Measurements from ENCODE around the gene ADAMTS19.

DNA sequence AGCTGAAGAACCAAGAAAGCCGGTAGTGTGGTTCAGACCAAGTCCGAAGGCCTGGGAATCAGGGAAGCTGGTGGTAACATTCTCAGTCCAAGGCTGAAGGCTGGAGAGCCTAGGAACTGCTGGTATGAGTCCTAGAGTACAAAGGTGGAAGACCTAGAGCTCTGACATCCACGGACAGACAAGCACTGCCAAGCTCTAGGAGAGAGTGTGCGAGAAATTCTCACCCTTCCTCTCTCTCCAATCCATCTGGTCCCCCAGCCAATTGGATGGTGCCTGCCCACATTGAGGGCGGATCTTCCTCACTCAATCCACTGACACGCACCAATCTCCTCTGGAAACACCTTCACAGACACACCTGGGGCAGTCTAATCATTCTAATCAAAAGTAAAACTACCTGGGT lies 19.7 kb upstream of the ADAMTS19 start:
- TF ChIP-seq, protein P1, sequence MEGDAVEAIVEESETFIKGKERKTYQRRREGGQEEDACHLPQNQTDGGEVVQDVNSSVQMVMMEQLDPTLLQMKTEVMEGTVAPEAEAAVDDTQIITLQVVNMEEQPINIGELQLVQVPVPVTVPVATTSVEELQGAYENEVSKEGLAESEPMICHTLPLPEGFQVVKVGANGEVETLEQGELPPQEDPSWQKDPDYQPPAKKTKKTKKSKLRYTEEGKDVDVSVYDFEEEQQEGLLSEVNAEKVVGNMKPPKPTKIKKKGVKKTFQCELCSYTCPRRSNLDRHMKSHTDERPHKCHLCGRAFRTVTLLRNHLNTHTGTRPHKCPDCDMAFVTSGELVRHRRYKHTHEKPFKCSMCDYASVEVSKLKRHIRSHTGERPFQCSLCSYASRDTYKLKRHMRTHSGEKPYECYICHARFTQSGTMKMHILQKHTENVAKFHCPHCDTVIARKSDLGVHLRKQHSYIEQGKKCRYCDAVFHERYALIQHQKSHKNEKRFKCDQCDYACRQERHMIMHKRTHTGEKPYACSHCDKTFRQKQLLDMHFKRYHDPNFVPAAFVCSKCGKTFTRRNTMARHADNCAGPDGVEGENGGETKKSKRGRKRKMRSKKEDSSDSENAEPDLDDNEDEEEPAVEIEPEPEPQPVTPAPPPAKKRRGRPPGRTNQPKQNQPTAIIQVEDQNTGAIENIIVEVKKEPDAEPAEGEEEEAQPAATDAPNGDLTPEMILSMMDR (conservative IDR thresholded peaks at IDR 0.05; ENCODE audit: low read length): no peak
- no peak for TF ChIP-seq EZH2phosphoT487 (IDR thresholded peaks at IDR 0.05; ENCODE audit: borderline replicate concordance, low read depth, low read length)
